NCI-H2107 treated with DMSO at 0.1 percent for 48 hours (cell line): ENCODE results near the gene CDC42EP5.
"Not testable (repeated sequence)": the region's sequence is repeated elsewhere in the genome, so short reads cannot be mapped to it uniquely, and the experiment has no call there.

ENCODE experiments used
- DNase-seq: peaks from one replicate; lab custom pipeline; 2025; ENCODE audit not compliant: unreplicated experiment; lab: John Stamatoyannopoulos, UW

Gene CDC42EP5, protein sequence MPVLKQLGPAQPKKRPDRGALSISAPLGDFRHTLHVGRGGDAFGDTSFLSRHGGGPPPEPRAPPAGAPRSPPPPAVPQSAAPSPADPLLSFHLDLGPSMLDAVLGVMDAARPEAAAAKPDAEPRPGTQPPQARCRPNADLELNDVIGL

DNA sequence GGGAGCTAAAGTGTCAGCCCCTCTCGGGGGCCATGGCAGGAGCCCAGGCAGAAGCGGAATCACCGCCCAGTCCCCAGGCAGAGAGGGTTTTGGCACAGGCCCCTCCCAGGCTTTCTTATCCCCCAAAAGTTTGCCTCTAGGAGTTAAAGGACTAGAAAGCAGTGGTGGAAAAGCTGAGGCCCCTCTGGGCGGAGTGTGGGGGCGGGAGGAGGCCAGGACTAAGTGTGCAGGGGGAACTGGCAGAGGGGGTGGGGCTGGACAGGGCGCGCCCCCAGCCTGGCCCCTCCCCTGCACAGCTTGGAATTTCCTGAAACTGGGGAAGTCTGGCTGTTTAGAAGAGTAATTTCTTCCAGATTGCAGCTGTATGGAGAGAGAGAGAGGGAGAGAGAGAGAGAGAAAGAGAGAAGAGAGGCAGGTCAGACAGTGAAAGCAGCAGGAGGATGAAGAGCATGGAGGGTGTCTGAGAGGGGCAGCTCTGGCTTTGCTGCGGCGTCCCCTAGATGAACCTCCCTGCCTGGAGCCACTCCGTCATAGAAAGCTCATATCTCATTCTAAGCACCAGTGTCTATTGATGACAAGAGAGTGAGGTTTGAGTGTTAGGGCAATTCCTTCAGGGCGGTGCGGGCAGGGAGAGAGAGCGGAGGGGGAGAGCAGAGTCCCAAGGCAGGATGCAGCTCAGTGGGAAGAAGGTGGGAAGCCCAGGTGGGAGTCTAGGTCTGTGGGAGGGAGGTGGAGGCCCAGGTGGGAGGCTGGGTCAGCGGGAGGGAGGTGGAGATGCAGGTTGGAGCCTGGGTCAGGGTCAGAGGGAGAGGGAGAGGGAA is at the start of gene CDC42EP5:
TSS of gene CDC42EP5 (minus strand) at position 226 of the 821 bp plus-strand sequence. CDS start 7,749 bp downstream, outside the sequence.
- no peak for DNase-seq

DNA sequence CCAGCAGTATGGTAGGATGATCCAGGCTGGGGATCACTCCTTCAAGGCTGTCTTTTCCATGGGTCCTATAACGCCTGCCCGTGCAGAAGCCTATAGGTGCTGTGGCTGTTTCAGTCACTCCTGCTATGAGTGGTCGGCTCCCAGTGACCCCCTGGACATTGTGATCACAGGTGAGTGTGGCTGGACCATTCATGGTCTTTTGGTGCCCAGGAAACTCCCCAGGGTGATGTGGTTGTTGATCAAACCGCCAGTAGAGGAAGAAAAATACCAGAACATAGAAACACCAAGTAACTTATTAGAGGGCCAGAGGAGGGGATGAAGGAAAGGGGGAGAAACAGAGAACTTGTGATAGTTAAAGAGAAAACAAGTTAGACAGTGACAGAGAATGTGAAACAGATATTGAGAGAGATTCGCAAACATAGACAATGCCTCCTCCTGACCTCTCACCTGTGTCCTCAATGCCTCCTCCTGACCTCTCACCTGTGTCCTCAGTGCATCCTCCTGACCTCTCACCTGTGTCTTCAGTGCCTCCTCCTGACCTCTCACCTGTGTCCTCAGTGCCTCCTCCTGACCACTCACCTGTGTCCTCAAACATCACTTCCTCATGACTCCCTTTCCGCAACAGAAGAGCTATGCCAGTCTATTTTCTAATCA is 48.9 kb upstream of the CDC42EP5 start:
- DNase-seq: no peak

DNA sequence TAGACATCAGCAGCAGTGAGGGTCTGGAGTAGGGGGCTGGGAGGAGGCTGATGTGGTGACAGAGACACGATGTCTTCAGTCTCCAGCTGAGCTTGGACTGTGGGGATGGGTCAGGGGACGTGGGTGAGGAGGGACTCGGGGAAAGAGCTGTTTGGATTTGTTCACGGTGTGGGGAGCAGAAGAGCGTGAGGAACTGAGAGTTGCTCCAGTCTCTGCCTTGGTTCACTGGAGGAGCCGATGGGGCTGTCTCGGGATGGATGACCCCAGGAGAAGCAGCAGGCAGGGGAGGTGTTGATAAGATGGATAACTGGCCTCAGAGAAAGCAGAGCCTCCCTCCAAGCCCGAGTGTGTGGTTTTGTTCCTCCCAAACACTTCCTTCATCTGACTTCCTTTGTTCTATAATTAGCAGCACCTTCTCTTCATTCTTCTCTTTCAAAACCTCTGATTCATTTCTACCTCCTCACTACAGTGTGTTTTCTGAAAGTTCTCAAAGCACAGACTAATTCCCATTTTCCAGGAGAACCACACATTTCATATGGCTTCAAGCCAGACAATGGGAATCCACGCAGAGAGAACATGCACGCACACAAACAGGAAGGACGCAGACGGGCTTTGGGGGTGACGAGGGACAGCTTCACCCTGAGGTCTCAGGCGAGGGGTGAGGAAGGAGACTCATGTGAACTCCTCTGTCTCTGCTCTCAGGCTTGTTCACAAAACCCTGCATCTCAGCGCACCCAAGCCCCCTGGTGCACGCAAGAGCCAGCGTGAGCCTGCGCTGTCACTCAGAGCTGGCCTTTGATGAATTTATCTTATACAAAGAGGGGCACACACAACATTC is 48.1 kb upstream of the CDC42EP5 start:
- DNase-seq: no peak

DNA sequence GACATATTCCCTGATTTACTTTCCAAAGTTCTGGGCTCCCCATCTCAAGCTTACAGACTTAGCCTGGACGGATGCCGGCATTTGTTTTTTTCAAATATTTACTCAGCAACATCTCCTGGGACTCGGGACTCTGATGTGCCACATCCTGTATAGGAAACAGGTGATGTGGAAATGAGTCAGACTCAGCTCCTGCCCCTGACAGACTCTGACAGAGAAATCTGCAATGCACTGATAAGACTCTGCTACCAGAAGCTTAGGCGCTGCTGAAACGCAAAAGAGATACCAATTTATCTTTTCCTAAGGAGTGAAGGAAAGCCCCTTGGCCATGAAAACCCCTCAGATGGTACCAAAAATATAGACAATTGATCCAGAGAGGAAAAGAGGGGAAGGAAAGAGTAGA is 45.7 kb upstream of the CDC42EP5 start:
- peak; percentile 10 for DNase-seq

DNA sequence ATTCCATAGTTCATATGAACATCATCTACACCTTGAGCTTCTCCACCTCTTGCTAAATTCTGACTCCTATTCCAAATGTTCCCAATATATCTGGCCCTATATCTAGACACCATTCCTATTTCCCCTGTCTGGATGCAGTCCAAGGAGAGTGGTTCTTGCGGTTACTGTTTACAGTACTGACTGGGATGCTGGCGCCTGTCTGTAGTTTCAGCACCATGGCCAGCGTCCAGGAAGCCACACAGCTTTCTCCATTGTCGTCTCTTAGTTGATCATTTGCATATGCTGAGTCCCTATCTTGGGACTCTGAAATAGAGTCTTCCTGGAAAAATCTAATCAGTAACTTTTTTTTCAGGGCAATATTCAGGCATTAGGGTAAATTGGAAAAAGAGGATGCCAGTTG is 44.4 kb upstream of the CDC42EP5 start:
- DNase-seq: peak; percentile 37

DNA sequence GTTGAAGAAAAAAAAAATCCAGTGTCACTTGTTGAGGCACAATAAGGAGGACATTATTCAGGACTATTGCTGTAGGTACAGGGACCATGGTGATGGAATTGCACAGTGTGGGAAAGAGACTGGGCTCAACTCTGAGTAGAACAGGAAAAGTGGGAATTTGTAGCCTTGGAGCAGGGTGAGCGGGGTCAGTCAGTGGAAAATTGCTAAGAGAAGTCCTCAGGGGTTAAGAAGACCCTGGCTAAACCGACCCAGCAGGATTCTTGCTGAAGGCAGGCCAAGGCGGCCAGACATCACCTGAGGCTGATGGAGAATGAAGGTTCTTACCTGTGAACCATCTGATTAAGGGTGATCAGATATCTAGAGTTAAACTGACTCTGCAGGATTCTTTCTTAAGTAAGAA is 42.1 kb upstream of the CDC42EP5 start:
- DNase-seq: no peak

DNA sequence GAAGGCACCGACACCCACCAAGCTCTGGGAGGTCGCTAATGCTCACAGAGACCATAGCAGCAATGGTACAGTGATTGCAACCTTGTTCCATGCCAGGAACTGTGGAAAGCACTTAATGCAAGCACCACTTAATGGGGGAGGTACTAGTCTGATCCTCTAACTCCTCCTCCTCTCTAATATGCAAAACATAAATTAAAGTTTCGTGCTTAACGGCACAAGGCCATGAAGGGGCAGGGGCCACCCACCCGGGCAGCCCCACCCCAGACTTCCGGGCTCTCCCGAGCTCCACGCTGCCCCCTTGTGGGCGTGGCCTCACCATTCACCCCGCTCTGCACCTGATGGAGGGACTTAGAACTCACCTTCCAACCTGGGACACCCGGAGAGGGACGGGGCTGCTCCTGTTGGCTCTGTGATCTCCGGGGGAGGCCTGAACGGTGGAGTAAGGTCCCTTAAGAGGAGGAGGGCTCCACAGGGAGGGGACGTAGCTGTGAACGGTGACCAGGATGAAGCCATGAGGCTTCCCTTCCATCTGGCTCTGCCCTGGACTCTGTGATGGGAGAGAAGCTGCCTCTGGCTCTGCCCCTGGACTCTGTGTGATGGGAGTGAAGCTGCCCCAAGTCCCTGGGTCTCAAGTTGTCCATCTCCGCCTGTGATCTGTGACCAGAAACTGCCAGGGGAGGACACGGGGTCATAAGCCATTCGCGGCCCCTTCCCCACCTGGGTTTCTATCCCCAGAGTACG is 36.3 kb upstream of the CDC42EP5 start:
- not testable (repeated sequence) for DNase-seq

DNA sequence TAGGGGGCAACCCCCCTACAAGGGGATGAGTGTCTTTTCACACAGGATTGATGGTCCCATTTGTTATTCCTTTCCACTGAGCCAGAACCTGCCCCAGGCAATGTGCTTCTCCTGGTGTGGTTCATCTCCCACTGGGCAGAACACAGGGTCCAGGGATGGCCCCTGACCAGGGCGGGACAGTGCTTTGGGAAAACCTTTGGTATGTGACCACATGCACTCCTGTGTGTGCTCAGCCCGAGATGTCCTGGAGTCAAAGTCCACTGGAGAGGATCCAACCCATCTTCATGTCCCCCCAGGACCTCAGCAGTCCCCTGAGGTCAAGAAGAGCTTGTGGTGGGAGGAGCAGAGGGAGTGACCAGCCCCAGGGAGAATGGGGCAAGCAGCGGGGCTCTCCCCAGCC is 35.4 kb upstream of the CDC42EP5 start:
- not testable (repeated sequence) for DNase-seq

DNA sequence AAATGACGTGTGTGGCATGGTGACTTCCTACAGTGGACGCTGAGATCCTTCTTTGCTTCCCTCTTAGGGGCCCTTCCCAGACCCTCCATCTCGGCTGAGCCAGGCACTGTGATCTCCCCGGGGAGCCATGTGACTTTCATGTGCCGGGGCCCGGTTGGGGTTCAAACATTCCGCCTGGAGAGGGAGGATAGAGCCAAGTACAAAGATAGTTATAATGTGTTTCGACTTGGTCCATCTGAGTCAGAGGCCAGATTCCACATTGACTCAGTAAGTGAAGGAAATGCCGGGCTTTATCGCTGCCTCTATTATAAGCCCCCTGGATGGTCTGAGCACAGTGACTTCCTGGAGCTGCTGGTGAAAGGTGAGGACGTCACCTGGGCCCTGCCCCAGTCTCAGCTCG is 34.7 kb upstream of the CDC42EP5 start:
- no peak for DNase-seq

DNA sequence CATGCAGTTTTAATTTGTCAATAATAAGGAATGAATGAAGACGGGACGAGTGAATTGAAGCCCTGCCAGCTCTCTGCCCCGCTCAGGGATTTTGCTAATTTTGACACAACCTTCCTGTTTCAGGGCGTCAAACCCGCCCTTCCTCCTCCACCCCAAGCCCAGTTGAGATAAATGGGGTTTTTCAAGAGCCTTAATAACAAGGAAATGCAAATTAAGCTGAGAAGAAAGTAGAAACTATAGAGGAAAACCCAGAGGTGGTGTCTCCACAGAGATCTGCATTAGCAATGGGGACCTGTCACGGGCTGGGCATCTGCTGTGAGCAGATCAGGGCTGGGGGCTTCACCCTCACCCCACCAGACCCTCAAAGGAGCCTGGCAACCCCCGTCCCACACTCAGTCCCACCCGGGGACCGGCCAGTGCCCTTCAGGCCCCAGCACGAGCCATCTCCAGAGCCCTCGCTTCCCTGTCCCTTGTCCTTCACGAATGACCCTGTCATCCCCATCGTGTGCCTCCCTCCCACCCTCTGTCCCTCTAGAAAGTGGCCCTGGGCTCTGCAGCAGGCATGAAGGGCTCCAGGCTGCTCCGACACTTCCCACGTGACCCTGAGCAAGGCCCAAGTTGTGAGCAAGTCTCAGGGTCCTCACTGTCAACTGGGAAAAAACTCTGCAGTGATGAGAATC is 34.1 kb upstream of the CDC42EP5 start:
- not testable (repeated sequence) for DNase-seq

DNA sequence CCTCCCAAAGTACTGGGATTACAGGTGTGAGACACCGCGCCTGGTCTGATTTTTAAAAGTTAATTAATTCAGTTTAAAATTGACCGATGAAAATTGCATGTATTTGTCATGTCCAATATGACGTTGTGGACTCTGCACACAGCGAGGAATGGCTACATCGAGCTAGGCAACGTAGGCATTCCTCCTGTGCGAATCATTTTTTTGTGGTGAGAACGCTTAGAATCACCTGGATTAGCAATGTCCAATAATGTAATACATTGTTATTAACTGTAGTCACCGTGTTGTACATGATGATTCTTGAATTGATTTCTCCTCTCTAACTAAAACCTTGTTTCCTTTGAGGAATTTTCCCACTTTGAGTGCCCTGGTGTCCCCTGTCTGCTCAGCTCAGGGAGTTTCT is 33.0 kb upstream of the CDC42EP5 start:
- DNase-seq: no peak

DNA sequence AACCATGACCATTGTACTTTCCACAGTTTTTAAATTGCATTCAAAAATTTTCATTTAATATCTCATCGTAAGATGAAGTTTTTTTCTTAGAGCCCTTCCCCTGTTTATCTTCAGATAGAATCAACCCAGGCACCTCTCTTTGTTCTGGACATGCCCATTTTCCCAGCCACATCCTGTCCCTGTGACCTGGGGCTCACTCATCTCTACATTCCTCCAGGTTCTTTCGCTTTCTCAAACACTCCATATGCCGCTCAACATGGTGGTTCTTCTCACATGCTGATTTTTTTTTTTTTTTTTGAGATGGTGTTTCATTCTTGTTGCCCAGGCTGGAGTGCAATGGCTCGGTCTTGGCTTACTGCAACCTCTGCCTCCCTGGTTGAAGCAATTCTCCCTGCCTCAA is 32.4 kb upstream of the CDC42EP5 start:
- not testable (repeated sequence) for DNase-seq

DNA sequence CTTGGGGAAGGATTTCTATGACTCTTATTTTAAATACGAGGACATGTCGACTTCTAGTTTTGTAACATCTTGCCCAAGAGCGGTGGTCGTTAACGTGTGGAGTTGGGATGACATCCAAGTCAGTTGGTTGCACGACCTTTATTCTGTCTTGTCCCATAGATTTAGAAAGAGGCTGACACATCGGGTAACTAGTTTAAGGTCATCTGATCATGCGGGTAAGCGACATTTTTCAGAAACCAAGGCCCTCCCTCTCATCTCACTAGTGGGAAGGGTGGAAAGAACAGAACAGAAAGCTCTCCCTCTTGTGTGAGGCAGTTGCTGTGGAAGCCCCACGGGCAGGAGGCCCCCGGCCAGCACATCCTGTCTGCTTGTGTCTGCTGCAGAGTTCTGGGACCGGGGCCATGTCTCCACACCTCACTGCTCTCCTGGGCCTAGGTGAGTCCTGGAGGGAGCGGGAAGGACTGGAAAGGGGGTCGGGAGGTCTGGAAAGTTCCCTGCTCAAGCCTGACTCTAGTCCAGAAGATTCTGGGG is 29.5 kb upstream of the CDC42EP5 start, which contains the start of gene LAIR2:
TSS of gene LAIR2 (plus strand) at position 314 of the 531 bp plus-strand sequence. CDS start at position 402, 88 bp downstream.
- DNase-seq: no peak

DNA sequence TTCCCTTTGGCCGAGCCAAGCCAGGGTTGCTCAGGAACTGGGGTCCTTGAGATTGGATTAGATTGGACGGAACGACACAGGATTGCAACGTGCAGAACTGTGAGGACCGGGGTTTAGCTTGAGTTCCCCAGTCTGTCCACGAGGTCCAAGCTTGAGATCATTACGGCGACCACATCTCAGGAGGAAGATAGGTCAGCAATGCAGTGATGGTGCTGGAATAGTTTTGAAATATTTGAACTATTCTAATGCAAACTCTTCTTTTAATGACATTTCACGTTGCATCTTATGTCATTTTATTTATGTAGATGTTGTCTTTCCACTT is 25.3 kb upstream of the CDC42EP5 start:
- not testable (repeated sequence) for DNase-seq

DNA sequence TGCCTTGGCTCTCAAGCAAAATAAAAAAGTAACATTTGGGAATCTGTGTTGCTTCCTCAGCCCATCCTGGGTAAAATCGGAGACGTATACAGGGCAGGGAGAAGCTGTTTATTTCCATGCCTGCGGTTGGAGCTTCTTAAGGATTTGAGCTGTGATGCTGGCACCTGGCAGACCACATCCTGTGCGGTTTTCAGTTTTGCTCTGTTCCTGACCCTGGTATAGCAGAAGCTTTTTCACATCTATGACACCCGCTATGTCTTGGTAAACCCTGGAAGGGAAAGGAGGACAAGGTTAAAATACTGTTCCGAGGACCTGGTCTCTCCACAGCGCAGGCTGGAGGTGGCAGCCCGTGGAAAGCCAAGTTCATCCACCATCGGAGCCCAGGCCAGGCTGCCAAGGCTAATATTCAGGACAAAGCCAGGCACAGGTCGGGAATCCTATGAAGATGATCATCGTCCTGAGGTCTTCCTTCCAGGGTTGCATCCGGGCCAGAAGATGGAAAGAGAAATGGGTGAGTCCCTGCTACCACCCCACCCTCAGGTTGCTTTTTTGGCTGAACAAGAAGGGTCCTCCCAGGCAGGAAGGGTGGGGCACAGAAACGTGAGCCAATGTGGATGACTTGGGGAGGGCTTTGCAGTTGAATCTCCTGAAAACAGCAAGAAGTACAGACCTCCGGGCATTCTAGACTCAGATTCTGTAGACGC is 24.8 kb upstream of the CDC42EP5 start:
- DNase-seq: not testable (repeated sequence)

DNA sequence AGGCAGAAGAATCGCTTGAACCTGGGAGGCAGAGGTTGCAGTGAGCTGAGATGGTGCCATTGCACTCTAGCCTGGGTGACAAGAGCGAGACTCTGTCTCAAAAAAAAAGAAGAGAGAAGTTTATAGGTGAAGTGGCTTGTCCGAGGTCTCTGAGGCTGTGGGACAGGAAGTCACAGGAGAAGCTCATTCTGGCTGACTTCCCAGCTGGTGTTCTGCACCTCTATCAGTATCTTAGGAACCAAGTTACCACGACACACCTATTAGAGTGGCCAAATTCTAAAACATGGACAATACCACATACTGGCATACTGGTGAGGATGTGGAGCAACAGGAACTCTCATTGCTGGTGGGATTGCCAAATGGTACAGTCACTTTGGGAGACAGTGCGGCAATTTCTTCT is 22.2 kb upstream of the CDC42EP5 start:
- not testable (repeated sequence) for DNase-seq

DNA sequence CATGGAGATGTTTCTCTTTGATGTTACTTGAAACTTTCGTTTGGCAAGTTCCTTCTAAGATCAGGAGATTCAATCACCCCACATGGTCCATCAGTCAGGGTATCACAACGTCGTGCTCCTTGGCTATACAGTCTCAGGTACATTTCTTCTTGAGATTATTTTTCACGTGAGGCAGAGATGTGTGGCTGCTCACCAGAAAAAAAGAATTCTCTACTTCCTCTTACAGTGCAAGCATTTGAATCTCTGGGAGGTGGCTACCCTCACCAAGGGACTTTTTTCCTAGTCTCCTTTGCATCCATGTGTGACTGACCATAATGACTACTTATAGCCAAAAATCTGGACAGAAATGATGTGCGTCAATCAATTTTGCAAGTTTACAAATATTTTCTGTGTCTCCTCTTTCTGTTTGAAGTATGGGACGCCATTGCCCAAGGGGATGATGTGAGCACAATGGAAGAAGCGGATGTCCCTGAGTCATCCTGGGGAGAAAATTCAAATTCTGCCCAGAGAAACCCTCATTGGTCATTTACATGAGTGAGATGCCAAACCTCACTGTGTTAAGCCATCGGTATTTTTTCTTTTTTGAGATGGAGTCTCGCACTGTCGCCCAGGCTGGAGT is 21.0 kb upstream of the CDC42EP5 start:
- no peak for DNase-seq

DNA sequence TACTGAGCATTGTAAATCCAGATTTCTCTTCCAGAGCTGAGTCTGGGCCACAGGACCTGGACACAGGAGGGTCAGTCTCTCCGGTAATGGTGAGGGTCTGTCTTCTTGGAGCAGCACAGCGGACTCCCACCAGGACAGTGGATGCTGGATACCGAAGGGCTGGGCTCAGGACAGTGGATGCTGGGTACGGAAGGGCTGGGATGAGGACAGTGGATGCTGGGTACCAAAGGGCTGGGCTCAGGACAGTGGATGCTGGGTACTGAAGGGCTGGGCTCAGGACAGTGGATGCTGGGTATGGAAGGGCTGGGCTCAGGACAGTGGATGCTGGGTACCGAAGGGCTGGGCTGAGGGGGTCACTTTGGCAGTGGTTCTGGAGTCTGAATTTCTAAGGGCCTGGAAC is 20.0 kb upstream of the CDC42EP5 start:
- not testable (repeated sequence) for DNase-seq

DNA sequence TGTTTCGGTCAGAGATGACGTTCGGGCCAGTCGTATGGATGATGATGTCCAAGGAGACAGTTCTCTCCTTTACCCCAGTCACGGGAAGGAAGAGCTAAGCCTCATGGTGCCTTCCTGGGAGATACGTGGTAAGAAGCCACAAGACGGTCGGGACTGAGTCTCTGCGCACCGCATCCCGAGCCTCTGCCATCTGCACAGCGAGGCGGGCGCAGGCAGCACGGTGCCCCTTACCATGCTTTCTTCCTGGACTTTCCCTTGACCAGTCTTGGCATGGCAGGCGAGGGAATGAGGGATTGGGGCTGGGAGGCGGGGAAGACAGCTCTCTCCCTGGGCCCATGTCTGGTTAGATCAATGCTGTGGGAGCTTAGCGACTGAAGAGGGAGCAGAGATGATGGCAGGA is 19.5 kb upstream of the CDC42EP5 start:
- no peak for DNase-seq
